NCI-H510A treated with DMSO at 0.1 percent for 48 hours (cell line): Measurements from ENCODE around the gene PLAAT2.
"Not testable (repeated sequence)": the region's sequence is repeated elsewhere in the genome, so short reads cannot be mapped to it uniquely, and the experiment has no call there.

Experiments used
- DNase-seq: peaks from one replicate; lab custom pipeline; 2025; lab: John Stamatoyannopoulos, UW

Gene PLAAT2

DNA sequence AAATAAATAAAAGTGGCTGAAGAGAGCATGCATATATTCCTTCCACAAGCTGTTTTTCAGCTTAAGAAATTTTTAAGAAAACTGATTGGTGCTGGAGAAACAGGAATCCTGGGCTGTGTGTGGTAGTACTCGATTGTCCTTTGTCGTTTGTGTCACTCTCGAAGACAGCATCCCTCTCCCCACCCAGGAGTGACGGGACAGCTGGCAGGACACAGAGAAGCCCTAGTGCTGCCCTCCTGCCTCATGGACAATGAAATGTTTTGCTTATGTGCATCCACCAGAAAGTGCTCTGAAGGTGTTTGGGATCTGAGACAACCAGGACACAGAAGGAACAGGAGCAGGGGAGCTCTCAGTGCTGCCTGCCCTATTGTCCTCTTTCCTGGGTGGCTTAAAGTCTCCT, 13.8 kb downstream of the PLAAT2 start:
- DNase-seq = no peak

DNA sequence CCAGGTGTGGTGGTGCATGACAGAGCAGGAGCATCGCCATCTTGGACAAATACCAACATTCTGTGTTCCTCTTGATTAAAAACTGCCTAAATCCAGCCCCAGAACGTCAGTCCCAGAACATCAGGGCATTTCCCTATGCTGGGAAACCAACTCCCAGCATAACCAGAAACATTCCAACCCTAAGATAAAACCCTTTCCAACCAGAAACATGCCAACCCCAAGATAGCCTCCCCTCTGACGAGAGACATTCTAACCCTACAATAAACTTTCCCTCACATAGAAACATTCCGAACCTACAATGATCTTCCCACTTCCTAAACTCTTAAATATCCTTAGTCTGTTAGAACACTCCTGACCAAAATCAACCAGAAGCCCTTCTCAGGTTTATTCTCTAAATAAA, 15.0 kb downstream of the PLAAT2 start:
- no peak for DNase-seq

DNA sequence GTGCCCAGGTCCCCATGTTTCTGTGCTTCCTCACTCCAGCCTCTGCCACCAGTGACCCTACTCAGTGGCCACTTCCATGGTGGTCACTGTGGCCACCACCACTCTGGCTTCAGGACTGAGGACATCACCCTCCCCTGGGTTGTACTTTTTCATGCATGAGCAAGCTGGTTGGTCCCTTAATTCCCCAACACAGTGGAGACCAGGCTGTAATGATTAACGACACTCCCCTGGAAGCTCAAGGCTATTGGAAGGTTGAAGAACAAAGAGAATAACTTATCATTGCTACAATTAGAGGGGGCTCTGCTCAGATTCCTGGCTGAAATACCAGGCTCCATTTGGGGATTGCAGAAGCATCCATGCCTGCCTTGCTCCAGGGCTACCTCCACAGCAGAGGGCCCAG, 16.1 kb downstream of the PLAAT2 start:
- no peak for DNase-seq

DNA sequence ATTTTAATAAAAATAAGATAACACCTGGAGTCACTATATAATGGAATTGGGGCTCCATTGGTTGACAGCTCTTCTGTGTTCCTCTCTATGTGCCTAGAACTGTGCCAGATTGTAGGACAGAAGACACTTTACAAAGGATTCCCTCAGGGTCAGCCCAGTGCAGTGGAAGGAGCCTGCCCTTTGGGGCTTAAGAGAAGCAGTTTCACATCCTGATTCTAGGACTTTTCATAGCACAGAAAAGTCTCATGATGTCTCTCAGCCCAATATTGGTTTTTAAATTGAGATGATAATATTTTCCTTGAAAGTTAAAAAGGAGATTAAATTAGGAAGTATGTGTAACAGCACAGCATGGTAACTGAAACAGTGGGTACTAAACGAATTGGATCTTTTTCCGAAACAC, 19.5 kb downstream of the PLAAT2 start:
- DNase-seq = no peak

DNA sequence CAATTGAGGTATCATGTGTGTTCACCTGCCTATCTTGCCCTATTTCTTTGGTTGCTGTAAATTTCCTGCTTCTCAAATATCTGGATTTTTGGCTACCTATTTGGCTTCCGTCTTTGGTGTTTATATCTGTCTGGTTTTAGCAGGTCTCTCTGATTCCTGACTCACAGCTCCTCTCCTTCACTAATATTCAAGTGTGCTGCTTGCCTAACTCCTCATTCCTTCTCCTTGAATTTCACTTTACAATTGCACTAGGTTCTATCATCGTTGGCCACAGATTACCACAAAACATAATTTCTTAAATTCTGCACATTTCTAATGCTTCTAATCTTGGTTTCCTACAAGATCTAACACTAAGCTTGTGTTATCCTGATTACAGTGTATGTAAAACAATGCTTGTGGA, 20.7 kb downstream of the PLAAT2 start:
- not testable (repeated sequence) for DNase-seq

DNA sequence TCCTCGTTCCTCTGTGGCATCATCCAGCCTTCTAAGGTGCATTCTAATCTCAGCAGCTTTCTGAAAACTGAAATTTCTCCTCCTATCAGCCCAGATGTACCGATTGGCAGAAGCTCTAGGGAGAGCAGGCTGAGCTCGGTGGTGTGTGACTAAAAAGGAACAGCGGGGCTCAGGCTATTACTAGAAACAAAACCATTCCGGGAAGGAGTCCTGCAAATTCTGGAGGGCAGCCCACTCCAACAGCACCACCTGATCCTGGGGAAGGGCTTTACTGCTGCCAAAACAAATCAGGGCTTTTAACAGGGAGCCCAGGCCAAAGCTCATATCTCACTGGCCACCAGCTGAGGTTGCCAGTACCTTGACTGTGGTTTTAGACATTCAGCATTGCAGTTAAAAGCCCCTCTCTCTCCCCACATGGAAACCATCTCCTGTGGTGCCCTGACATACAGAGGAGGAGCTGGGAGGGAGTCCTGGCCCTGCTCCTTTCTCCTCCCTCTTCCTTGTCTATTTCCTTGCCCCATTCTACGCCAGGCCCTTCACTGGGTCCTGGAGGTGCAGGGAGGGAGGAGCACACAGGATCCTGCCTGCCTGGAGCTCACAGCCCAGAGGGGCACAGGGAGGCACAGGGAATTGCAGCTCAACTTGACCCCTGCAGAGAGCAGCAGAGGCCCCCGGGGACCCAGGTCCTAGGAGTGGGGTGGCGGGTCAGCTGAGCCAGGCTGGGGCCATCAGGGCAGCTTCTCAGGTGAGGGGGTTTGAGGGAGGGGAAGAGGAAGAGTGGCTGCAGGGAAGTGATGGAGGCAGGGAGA, 25.7 kb downstream of the PLAAT2 start:
- no peak for DNase-seq

DNA sequence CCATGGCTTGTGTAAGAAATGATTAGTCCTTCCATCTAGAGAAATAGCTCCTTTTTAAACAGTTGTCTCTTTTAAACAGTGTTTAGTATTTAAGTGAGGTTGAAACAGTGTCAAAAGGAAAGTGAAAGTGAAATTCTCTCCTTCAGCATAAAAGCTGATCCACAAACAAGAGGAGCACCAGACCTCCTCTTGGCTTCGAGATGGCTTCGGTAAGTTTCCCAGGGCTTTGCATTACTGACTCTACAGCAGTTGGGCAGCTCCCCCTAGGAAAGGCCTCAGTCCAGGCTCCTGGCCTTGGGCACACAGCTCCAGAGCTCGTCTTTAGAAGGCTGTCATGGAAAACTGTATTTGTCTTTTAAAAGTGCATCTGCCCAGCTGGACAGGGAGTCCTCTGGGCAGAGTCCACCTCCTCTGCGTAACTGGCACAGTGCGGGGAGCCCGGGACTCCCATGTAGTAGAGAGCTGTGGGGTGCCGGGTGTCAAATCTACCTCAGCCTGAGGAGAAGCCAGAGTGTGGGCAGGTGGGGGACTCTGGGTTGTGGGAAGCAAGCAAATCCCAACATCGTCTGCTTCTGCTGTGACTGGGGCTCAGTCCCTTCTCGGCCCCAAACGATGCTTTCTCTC, 26.4 kb downstream of the PLAAT2 start, which contains the start of gene PLAAT4:
TSS of gene PLAAT4 (plus strand) at position 140 of the 624 bp plus-strand sequence. CDS start at position 201, 61 bp downstream.
- no peak for DNase-seq

DNA sequence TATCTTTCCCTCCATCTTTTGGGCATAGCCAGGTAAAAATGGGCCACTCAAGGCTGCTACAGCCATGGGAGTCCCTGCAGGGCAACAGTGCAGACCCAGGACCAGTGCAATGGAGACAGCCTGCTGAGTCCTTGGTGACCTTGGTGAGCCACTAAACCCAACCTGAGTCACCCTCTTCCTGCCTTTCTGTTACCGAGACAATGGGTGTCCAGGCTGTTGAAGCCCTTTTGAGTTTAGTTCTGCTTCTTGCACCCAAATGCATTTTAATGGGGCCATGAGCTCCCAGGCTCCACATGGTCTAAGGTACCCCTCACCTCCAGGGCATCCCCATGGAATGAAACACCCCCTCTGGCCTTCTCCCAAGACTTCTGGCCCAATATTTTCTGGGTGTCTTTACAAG, 27.4 kb downstream of the PLAAT2 start:
- DNase-seq = no peak

DNA sequence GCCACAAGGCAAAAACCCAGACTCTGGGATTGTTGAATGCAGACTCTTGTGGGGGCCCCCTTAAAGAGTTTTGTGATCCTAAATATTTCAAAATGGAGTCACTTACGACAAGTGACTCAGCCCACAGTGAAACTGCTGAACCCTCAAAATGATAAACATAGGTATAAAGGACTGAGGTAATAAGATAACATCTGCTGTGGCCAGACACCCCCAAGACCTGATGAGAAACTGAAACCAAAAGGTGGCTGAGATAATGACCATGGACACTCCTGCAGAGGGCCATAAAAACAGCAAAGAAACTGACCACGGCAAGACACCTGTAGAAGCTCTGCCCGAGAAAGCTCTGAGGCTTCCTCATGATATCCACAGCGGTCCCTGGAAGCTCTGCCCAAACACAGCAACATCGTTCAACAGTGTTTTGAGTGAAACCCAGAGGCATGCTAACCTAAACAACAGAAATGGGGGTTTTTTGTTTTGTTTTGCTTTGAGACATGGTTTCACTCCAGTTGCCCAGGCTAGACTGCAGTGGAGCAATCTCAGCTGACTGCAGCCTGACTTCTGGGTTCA, 28.2 kb downstream of the PLAAT2 start:
- DNase-seq = no peak

DNA sequence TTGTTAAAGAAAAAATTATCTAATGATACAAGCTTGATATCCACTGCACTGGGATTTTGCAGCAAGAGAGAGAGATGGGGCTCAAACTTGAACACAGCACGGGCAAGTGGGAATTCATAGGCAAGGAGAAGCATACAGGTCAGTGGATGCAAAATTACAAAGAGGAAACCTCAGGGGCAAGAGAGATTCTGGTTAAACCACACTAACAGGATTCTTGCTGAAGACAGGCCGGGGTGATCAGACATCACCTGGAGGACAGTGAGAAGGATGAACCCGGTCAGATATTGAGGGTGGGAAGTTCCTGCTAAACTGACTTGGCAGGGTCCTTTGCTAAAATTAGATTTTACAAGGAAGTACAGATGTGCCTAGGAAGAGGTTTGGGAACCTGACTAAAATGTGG, 29.1 kb downstream of the PLAAT2 start:
- DNase-seq = no peak

DNA sequence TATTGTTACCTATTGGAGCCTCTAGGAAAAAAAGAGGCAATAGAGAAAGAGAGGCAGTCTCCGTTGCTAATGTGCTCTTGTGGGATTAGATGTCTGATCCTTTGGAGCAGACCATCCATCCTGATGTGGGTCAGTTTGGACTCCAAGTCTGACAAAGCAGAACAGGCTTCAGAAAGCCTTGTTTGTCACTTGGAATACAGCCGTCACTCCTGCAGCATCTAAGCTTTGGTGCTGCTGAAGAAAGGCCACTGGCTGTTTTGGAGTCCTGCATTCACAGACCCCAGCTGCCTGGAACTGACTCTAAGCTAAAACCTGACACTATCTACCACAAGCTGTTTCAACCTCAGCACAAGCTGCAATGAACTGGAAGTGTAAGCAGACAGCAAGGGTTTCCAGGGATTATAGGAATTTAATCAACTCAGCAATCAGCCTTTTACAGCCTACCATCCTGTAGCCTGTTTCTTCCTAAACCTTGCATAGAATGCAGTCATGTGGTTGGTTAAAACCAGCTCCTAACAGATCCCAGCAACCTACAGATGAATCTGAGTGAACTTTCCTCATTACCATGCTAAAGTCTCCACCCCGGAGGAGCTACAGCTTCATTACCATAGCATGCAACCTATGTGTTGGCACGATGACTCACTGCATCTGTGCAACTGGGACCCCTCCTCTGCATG, 30.2 kb downstream of the PLAAT2 start:
- DNase-seq = no peak

DNA sequence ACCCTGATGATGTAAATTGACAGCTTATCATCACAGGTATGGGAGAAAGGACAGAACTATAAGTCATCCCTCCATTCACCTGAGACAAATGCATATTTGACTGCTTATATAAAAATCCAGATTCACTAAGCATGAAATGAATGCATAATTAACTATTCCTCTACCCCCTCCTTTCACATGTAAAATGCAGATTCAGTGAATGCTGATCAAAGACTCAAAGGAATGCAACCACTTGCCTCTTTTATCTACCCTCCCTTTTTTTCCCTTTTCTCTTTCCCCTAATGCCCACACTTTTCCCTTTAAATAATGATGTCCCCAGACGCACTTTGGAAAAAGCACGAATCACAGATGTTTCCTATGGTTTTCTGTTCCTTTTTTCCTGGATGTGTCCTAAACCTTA, 31.1 kb downstream of the PLAAT2 start:
- DNase-seq = no peak

DNA sequence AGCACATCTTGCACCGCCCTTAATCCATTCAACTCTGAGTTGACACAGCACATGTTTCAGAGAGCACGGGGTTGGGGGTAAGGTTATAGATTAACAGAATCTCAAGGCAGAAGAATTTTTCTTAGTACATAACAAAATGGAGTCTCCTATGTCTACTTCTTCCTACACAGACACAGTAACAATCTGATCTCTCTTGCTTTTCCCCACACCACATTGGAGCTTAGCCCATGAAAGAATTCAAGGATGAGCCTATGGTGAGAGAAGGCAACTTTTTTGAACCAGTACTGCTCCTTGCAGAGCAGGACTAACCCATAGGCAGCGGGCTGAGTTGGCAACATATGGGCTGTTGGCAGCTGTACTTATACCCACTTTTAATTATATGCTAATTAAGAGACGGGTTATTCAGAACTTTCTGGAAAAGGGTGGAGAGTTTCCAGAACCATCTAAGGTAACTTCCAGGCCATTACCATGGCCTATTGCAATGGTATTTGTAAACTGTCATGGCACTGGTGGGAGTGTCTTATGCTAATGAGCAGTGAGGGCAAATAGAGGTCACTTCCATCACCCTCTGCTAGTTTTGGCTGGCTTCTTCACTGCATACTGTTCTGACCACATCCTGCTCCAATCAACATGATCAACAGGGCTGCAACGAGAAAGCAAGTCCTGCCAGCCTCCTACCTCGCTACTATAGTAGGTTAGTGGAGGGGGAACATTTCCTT, 31.9 kb downstream of the PLAAT2 start:
- not testable (repeated sequence) for DNase-seq

DNA sequence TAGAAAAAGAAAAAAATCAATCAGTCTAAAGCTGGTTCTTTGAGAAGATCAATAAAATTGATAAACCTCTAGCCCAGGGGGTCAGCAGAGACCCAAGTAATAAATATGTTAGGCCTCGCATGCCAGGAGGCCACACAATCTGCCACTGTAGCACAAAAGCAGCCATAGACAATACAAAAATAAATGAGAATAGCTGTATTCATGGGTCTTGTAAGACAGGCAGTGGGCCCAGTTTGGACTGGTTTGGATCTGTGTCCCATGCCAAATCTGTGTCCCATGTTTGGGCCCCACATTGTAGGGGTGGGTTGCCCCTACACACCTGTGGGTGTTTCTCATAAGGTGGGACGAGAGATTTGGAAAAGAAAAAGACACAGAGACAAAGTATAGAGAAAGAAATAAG, 33.2 kb downstream of the PLAAT2 start:
- no peak for DNase-seq

DNA sequence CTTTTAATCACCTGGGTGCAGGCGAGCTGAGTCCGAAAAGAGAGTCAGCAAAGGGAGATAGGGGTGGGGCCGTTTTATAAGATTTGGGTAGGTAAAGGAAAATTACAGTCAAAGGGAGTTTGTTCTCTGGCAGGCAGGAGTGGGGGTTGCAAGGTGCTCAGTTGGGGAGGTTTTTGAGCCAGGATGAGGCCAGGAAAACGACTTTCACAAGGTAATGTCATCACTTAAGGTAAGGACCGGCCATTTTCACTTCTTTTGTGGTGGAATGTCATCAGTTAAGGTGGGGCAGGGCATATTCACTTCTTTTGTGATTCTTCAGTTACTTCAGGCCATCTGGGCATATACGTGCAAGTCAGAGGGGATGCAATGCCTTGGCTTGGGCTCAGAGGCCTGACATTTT, 33.8 kb downstream of the PLAAT2 start:
- not testable (repeated sequence) for DNase-seq

DNA sequence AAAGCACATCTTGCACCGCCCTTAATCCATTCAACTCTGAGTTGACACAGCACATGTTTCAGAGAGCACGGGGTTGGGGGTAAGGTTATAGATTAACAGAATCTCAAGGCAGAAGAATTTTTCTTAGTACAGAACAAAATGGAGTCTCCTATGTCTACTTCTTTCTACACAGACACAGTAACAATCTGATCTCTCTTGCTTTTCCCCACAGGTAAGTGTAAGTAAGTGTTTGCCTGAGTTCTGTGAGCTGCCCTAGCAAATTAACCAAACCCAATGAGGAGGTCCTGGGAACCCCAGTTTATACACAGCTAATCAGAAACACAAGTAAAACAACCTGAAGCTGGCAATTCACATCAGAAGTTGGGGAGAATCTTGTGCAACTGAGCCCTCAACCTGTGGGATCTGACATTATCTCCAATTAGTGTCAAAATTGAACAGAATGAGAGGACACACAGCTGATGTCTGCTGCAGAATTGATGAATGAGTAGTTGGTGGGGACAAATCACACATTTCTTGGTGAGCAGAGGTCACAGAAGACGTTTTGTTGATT, 34.4 kb downstream of the PLAAT2 start:
- not testable (repeated sequence) for DNase-seq

DNA sequence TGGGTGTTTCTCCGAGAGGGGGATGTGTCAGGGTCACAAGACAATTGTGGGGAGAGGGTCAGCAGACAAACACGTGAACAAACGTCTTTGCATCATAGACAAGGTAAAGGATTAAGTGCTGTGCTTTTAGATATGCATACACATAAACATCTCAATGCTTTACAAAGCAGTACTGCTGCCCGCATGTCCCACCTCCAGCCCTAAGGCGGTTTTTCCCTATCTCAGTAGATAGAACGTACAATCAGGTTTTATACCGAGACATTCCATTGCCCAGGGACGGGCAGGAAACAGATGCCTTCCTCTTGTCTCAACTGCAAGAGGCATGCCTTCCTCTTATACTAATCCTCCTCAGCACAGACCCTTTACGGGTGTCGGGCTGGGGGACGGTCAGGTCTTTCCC, 35.0 kb downstream of the PLAAT2 start:
- DNase-seq = not testable (repeated sequence)

DNA sequence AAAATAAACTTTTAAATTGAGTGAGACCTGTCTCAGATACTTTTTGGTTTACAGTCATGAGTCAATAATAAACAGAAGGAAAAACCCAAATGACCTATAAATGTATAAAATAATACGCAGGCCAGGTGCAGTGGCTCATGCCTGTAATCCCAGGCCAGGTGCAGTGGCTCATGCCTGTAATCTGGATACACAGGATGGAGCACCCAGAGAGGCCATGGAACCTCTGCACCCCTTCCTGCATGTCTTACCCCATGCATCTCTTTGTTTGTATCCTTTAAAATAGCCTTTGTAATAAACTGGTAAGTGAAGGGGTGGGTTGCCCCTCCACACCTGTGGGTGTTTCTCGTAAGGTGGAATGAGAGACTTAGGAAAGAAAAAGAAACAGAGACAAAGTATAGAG, 35.5 kb downstream of the PLAAT2 start:
- DNase-seq = no peak

DNA sequence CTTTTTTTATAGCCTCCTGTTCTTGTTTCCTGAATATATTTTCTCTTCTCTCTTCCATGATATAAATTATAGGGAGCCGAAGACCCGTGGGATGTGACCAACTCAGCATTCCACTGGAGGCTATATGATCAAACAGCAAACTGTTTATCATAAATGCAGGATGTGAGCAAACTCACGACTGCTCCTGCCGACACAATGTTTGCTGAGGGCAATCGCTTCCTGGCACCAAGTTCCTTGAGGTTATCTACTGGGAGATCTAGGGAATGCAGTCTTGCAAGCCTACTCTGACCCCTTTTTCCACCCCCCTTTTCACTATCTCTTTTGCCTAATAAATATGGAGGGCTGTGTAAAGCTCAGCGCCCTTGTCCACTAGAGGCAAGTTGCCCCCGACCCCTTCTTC, 40.0 kb downstream of the PLAAT2 start:
- no peak for DNase-seq

DNA sequence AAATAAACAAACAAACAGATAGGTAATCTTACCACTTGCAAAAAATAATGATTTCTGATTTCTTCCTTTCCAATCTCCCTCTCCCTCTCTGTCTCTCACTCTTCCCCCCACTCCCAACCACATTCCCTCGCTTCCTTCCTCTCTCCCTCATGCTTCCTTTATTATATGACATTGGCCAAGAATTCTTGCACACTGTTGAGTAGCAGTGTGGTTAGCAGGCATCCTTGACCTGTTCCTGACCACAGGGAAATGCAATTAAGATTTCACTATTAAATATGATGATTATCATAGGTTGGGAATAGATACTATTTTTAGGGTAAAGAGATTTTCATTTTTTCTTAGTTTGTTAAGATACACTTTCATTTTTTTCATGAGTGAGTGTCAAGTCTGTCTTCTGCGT, 41.3 kb downstream of the PLAAT2 start:
- no peak for DNase-seq

DNA sequence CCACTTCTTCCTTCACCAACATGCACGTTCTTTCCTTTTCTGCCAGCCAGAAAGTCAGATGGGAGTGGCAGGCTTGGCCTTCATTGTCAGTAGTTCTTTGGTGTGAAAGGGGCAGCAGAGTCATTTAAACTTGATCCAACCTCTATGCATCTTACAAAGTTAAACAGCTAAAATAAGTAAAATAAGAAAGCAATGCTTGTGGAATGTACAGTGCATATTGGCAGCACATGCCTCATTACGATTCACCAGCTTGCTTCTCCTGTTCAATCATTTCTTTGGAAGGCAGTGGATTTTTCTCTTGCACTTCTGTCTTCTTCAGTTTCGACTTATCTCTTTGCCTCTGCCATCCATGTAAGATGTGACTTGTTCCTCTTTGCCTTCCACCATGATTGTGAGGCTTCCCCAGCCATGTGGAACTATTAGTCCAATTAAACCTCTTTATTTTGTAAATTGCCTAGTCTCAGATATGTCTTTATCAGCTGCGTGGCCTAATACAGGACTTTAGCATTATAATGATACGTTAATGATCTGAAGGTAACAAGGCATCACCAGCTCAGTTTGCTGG, 42.5 kb downstream of the PLAAT2 start:
- no peak for DNase-seq
